SH-SY5Y (cell line): ENCODE measurements around the gene GFOD1.

ENCODE experiments used
- GATA2 ChIP-seq: IDR thresholded peaks from 2 replicates; pipeline ENCODE4 v1.6.1; 2011; ENCODE audit warnings: mild to moderate bottlenecking, low read depth, low read length
- GATA3 ChIP-seq: IDR thresholded peaks from 2 replicates; pipeline ENCODE4 v1.6.1; 2011; ENCODE audit warnings: low read depth, mild to moderate bottlenecking, low read length, moderate library complexity

DNA sequence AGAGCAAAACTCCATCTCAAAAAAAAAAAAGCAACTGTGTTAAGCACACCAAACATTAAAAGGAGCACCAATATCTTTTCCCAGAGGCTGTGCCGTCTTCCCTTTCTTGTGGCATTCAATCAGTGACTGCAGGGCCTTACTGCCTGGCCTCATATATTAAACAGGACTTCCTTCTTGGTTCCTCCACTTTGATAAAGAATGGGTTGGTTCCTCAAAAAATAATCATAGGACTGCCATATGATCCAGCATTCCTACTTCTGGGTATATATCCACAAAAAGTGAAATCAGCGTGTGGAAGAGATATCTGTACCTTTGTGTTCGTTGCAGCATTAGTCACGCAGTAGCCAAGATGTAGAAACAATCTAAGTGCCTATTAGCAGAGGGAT is 40.3 kb upstream of the GFOD1 start:
- no peak for TF ChIP-seq GATA3
- TF ChIP-seq GATA2 = no peak
